MCF 10A (cell line): ENCODE data around the gene TBL1Y. TPM values are rescaled to one million over a fixed set of nuclear protein-coding genes. Genes with fewer than 3 reads are reported as not detected.

Experiments used
- BruUV-seq: library from RNA; stranded (reverse); fragments of 400-500 nt; replicated peaks from 2 replicates; lab custom pipeline; 2021; lab: Mats Ljungman, UMichigan
- CTCF ChIA-PET: fragments of 300-600 bp; sonication (Branson Sonifier 250); formaldehyde crosslinking; extraction: SDS; loops from one replicate; lab custom pipeline; 2021; ENCODE audit warnings: antibody characterized with exemption, inconsistent platforms; lab: Yijun Ruan, JAX
- POLR2A ChIA-PET: fragments of 300-600, 350-650 bp; sonication (Branson Sonifier 250); formaldehyde crosslinking; extraction: SDS; loops from one replicate; lab custom pipeline; 2020; ENCODE audit warnings: antibody characterized with exemption, inconsistent platforms; lab: Yijun Ruan, JAX
- DNase-seq: peaks from one replicate; pipeline ENCODE4 v3.0.0-alpha.2; 2018; ENCODE audit not compliant: unreplicated experiment
- H3K27ac Mint-ChIP-seq: one replicate; pipeline ENCODE4 v1.8.0; 2022; ENCODE audit warnings: mild to moderate bottlenecking, low read depth, mixed read lengths; ENCODE audit not compliant: unreplicated experiment
- H3K27me3 Mint-ChIP-seq: one replicate; pipeline ENCODE4 v1.8.0; 2022; ENCODE audit warnings: mixed read lengths; ENCODE audit not compliant: insufficient read depth, unreplicated experiment
- H3K36me3 Mint-ChIP-seq: one replicate; pipeline ENCODE4 v1.8.0; 2022; ENCODE audit warnings: mild to moderate bottlenecking, moderate library complexity, mixed read lengths; ENCODE audit not compliant: insufficient read depth, unreplicated experiment
- H3K4me1 Mint-ChIP-seq: one replicate; pipeline ENCODE4 v1.8.0; 2022; ENCODE audit warnings: mixed read lengths; ENCODE audit not compliant: insufficient read depth, unreplicated experiment
- H3K4me3 Mint-ChIP-seq: one replicate; pipeline ENCODE4 v1.8.0; 2022; ENCODE audit warnings: mild to moderate bottlenecking, moderate library complexity, mixed read lengths; ENCODE audit not compliant: unreplicated experiment
- H3K9me3 Mint-ChIP-seq: one replicate; pipeline ENCODE4 v1.8.0; 2022; ENCODE audit warnings: mixed read lengths; ENCODE audit not compliant: unreplicated experiment
- intact Hi-C: fragments of 100-400 bp; cut with micrococcal nuclease; formaldehyde crosslinking; loops from 2 replicates; pipeline ENCODE4 v1.14.1; 2022
- total RNA-seq: library from RNA; stranded (reverse); gene quantifications from 2 replicates; pipeline ENCODE4 v1.2.3, GENCODE V29; 2022
- TF ChIP-seq, protein P1 (sequence below): fragments of 200-600 bp; IDR thresholded peaks from one replicate; pipeline ENCODE4 v1.8.0; 2022; ENCODE audit warnings: antibody characterized with exemption, mild to moderate bottlenecking; ENCODE audit not compliant: unreplicated experiment

Gene TBL1Y
- total RNA-seq, 1 experiment from 2014 or later, result not detected

DNA sequence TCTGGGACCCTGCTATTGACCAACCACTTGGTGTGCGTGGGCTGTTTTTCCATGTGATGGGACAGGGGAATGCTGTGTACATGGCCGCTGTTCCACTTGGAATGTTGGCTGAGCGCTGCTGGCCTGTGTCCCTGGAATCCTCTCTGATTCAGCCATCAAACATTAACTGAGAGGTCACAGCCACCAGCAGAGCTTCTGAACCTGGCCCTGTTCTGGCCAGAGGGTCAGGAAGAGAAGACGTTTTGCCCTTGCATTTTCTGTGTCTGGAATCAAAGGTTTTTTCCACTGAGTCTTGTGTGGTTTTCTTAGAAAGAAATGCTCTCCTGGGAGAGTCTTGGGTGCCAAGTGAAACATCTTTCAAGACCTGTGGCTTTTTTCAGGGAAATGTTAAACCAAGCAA is 85.5 kb downstream of the TBL1Y start:
- Mint-ChIP-seq H3K4me3 (no peak overlapping the region), H3K27me3 (no peaks in the 10 kb centered on the region), H3K27ac (no peak overlapping the region), H3K36me3 (no peaks in the 10 kb centered on the region), H3K9me3 (no peaks in the 10 kb centered on the region), H3K4me1 (no peaks in the 10 kb centered on the region)
- TF ChIP-seq, protein P1, sequence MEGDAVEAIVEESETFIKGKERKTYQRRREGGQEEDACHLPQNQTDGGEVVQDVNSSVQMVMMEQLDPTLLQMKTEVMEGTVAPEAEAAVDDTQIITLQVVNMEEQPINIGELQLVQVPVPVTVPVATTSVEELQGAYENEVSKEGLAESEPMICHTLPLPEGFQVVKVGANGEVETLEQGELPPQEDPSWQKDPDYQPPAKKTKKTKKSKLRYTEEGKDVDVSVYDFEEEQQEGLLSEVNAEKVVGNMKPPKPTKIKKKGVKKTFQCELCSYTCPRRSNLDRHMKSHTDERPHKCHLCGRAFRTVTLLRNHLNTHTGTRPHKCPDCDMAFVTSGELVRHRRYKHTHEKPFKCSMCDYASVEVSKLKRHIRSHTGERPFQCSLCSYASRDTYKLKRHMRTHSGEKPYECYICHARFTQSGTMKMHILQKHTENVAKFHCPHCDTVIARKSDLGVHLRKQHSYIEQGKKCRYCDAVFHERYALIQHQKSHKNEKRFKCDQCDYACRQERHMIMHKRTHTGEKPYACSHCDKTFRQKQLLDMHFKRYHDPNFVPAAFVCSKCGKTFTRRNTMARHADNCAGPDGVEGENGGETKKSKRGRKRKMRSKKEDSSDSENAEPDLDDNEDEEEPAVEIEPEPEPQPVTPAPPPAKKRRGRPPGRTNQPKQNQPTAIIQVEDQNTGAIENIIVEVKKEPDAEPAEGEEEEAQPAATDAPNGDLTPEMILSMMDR, result no peak
- ChIA-PET CTCF (no interaction called here), POLR2A (no interaction called here)
- no peak for DNase-seq
- no TSS peak for BruUV-seq
- intact Hi-C loops, result no loop called here

DNA sequence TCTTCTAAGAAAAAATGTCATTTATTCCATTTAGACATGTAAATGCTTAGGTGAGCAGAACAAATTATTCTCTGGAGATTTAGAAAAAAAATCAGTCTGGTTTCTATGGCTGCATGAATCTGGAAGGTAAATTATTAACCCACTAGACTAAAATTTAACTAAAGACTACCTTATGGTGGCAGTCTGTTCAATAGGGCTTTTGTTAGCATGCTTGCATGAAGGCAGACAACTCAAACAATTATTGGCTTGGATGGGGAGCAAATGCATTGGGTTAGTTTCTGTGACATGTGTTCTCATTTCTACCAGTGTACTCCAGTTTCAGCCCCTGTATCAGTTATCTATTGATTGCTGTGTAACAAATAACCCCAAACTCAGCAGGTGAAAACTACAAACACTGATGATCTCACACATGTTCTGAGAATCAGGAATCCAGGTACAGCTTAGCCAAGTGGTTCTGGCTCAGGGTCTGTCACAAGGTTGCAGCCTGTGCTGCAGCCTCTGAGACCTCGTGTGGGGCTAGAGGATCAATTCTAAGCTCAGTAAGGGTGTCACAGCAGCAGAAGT is 87.1 kb downstream of the TBL1Y start:
- H3K4me1 Mint-ChIP-seq, result no peaks in the 10 kb centered on the region
- H3K27ac Mint-ChIP-seq, result no peak overlapping the region
- CTCF ChIA-PET, result no interaction called here
- intact Hi-C loops, result no loop called here
- H3K27me3 Mint-ChIP-seq, result no peaks in the 10 kb centered on the region
- no peaks in the 10 kb centered on the region for H3K36me3 Mint-ChIP-seq
- no peak overlapping the region for H3K4me3 Mint-ChIP-seq
- no peaks in the 10 kb centered on the region for H3K9me3 Mint-ChIP-seq
- no TSS peak for BruUV-seq
- TF ChIP-seq, protein P1, result no peak
- DNase-seq, result no peak
- POLR2A ChIA-PET, result no interaction called here

GRCh38 chrY:6999905-7000304 is 89.4 kb downstream of the TBL1Y start:
- no peaks in the 10 kb centered on the region for H3K27me3 Mint-ChIP-seq
- ChIA-PET CTCF (no interaction called here), POLR2A (no interaction called here)
- no peaks in the 10 kb centered on the region for H3K36me3 Mint-ChIP-seq
- no peak overlapping the region for H3K4me3 Mint-ChIP-seq
- intact Hi-C loops, result no loop called here
- BruUV-seq, result no TSS peak
- no peak overlapping the region for H3K27ac Mint-ChIP-seq
- H3K4me1 Mint-ChIP-seq, result no peaks in the 10 kb centered on the region
- H3K9me3 Mint-ChIP-seq, result no peaks in the 10 kb centered on the region
- DNase-seq, result no peak
- TF ChIP-seq, protein P1, result no peak

DNA sequence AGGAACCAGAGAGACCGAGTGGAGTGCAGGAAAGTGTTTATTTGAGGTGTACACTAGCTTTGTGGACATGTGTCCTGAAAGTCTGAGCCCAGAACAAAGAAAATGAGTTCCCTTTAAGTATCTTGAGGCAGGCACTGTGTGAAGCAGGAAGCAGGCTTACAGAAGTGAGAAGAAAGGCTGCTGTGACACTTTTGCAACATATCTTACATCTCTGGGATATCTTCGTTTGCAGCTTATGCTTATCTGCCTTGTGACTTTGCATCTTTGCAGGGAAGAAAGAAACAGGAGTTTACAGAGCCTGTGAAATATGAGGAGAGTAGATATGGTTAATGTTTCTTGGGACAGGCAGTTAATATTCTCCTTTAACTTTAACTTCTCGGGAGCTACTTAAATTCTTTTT is 92.1 kb downstream of the TBL1Y start:
- ChIA-PET CTCF (no interaction called here), POLR2A (no interaction called here)
- intact Hi-C loops, result no loop called here
- DNase-seq, result no peak
- H3K4me3 Mint-ChIP-seq, result no peak overlapping the region
- TF ChIP-seq, protein P1, result no peak
- BruUV-seq, result no TSS peak
- no peaks in the 10 kb centered on the region for H3K36me3 Mint-ChIP-seq
- H3K9me3 Mint-ChIP-seq, result no peaks in the 10 kb centered on the region
- no peaks in the 10 kb centered on the region for H3K27me3 Mint-ChIP-seq
- H3K27ac Mint-ChIP-seq, result no peak overlapping the region
- no peaks in the 10 kb centered on the region for H3K4me1 Mint-ChIP-seq
